ENCODE results near the gene PDE4C. TPM values are rescaled to one million over a fixed set of nuclear protein-coding genes. Genes with fewer than 3 reads are reported as not detected.

The PDE4C gene
- total and polyA plus RNA-seq, 11 donors = 0.16 to 4.6 (median 1.1) TPM; not detected in 1

DNA sequence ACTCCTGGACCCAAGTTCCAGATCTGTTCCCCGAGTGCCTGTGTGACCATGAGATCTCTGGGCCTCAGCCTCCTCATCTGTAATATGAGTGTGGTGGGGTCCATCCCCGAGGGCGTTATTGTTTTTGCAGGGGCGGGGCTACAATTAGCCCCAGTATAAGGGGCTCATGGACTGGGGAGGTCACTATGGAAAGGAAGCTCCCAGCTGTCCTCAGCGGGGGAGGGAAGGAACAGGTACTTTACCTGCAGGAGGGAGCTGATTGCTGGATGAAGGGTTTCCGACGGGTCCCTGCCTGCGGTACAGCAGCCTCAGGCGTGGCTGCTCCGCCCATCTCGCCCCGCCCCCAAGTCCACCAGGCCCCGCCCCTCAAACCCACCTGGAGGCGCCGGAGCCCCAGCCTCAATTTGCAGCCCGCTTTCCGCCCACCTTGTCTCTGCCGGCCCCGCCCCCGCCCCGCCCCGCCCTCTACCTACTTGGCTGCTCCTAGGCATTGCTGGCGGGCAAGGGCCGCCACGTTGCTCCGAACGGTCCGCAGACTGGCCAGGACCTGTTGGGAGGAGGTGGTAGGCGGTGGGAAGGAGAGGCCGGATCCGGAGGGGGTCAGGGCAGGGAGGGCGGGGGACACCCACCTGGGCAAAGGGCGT lies 5.5 kb downstream of the PDE4C start:
- Histone ChIP-seq H3K9me3 (no peaks in the 10 kb centered on the region), H3K4me1 (peaks cover 0 to 21% (median 14%) of the 10 kb centered on the region in 12 donors), H3K4me3 (no peak overlapping the region), H3K27ac (no peak overlapping the region), H3K27me3 (peaks cover 9 to 33% (median 19%) of the 10 kb centered on the region in 9 donors), H3K36me3 (no peaks in the 10 kb centered on the region)
- no peak for DNase-seq
- ATAC-seq = no peak
- WGBS, 4 donors = 11 to 18% (median 15%) methylated on average over 12 to 33 of the region's 33 CpGs
- intact Hi-C loops (cut with DNase I) = loop anchor here in 1 of 10 donors (5.0 kb wide), 1 partner anchor 68 kb away; the partner anchor contains the start of gene PIK3R2
- TF ChIP-seq POLR2A (IDR thresholded peaks at IDR 0.05) = no peak
- no peak for TF ChIP-seq CTCF (IDR thresholded peaks at IDR 0.05)

GRCh38 chr19:18219911-18220631 lies 6.2 kb downstream of the PDE4C start:
- Histone ChIP-seq H3K27ac (no peak overlapping the region), H3K9me3 (no peaks in the 10 kb centered on the region), H3K4me3 (no peak overlapping the region), H3K4me1 (peaks cover 0 to 15% (median 9%) of the 10 kb centered on the region in 12 donors), H3K27me3 (peaks cover 4 to 26% (median 13%) of the 10 kb centered on the region in 9 donors), H3K36me3 (no peaks in the 10 kb centered on the region)
- 66 to 75% (median 68%) methylated on average over 22 to 28 of the region's 28 CpGs for WGBS, 4 donors
- intact Hi-C loops (cut with DNase I) = loop anchor here in 1 of 10 donors (5.0 kb wide), 1 partner anchor 68 kb away; the partner anchor contains the start of gene PIK3R2
- DNase-seq (no peak), ATAC-seq (no peak)
- TF ChIP-seq CTCF (IDR thresholded peaks at IDR 0.05) (no peak), POLR2A (IDR thresholded peaks at IDR 0.05) (no peak)

- H3K4me3 ChIP-seq = no peak overlapping the region
- H3K4me1 ChIP-seq = peaks cover 0 to 1% (median 0%) of the 10 kb centered on the region in 12 donors
- intact Hi-C loops (cut with DNase I) = no loop called here
- ATAC-seq = no peak
- no peak for TF ChIP-seq CTCF (IDR thresholded peaks at IDR 0.05)
- TF ChIP-seq POLR2A (IDR thresholded peaks at IDR 0.05) = no peak
- peaks cover 0 to 22% (median 10%) of the 10 kb centered on the region in 9 donors for H3K27me3 ChIP-seq
- H3K27ac ChIP-seq = no peak overlapping the region
- H3K9me3 ChIP-seq = no peaks in the 10 kb centered on the region
- 77 to 93% (median 90%) methylated on average over 3 of the region's 3 CpGs for WGBS, 4 donors
- no peak for DNase-seq
- H3K36me3 ChIP-seq = no peaks in the 10 kb centered on the region
Observed at GRCh38 chr19:18218600-18218999, 7.6 kb downstream of the PDE4C start.

DNA sequence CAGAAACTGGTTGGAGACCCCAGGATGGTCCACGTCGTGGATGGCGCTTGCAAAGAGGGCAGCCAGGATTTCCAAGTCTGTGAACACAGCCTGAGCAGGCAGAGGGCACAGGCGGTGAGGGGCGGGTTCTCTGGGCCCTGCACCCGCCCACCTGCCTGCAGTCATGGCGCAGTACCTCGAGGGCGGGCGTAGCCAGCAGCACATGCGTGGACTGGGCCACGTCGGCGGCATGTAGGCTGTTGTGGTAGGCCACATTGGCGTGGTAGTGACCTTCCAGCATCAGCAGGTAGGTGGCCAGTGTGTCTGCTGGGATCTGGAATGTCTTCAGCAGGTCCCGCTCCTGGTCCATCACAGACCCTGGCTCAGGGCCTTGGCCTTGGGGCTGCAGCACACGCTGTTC lies 8.1 kb downstream of the PDE4C start:
- no peaks in the 10 kb centered on the region for H3K36me3 ChIP-seq
- H3K9me3 ChIP-seq = no peaks in the 10 kb centered on the region
- no peak for DNase-seq
- no peak for ATAC-seq
- no peak overlapping the region for H3K27ac ChIP-seq
- H3K4me1 ChIP-seq = no peaks in the 10 kb centered on the region
- H3K27me3 ChIP-seq = peaks cover 0 to 22% (median 10%) of the 10 kb centered on the region in 9 donors
- intact Hi-C loops (cut with DNase I) = no loop called here
- H3K4me3 ChIP-seq = no peak overlapping the region
- TF ChIP-seq CTCF (IDR thresholded peaks at IDR 0.05) (no peak), POLR2A (IDR thresholded peaks at IDR 0.05) (no peak)
- WGBS, 4 donors = 88 to 89% (median 88%) methylated on average over 17 of the region's 17 CpGs

Data from heart left ventricle (tissue), 16 donors.